NCI-H748 (cell line): ENCODE data around the gene CYP2A7.
"Not testable (repeated sequence)": the region's sequence is repeated elsewhere in the genome, so short reads cannot be mapped to it uniquely, and the experiment has no call there.

Experiments
- DNase-seq: peaks from one replicate; lab custom pipeline; 2025; ENCODE audit not compliant: unreplicated experiment; lab: John Stamatoyannopoulos, UW

Gene CYP2A7

GRCh38 chr19:40882062-40882461 lies at the start of gene CYP2A7:
Gene CYP2A7, minus strand, starts transcription at chr19:40882231. Its CDS starts 21 bp downstream, at chr19:40882210.
- DNase-seq, result not testable (repeated sequence)

GRCh38 chr19:40930799-40931198 lies 48.8 kb upstream of the CYP2A7 start:
- not testable (repeated sequence) for DNase-seq

- not testable (repeated sequence) for DNase-seq
Observed at GRCh38 chr19:40929942-40930341, 47.9 kb upstream of the CYP2A7 start.

DNA sequence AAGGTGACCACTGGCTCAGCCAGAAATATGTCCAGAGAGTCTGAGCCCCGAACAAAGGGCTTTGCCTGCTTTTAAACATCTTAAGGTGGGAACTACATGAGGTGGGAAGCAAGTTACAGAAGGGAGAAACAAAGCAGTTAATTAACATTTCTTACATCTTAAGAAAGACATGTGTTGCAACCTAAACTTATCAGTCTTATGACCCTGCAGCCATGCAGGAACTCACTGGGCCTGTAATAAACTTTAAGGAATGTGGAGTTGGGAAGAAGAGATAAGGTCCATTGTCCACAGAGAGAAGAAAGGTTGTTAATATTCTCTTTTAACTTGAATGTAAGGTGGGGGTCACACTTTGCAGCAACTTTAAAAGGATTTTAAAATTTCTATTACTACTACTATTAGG lies 46.8 kb upstream of the CYP2A7 start:
- no peak for DNase-seq

GRCh38 chr19:40927567-40927966 lies 45.5 kb upstream of the CYP2A7 start:
- DNase-seq, result no peak

DNA sequence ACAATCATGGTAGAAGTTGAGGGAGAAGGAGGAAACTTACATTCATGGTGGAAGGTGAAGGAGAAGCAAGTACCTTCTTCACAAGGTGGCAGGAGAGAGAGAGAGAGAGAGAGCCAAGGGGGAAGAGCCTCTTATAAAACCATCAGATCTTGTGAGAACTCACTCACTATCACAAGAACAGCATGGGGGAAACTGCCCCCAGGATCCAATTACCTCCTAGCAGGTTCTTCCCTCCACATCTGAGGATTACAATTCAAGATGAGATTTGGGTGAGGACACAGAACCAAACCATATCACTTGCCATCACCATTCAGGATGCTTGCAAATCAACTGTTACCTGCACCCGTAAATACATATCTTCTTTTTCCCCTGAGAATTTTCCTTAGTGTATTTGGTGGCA lies 44.2 kb upstream of the CYP2A7 start:
- DNase-seq, result not testable (repeated sequence)

DNA sequence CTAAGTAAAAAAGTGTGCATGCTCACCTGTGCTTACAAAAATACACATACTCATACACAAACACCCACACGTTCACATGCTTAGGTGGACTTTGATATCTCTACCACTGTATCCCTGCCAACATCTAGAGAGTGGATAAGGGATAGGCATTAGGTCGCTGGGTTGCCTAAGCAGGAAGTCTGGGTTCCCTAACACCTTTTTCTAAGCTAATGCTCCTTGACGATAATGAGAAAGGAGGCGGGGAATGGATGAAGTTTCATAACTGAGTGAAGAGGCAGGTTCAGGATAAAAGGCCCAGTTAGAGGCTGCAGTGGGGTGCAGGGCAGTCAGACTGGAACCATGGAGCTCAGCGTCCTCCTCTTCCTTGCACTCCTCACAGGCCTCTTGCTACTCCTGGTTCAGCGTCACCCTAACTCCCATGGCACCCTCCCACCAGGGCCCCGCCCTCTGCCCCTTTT lies 41.9 kb upstream of the CYP2A7 start:
- no peak for DNase-seq

DNA sequence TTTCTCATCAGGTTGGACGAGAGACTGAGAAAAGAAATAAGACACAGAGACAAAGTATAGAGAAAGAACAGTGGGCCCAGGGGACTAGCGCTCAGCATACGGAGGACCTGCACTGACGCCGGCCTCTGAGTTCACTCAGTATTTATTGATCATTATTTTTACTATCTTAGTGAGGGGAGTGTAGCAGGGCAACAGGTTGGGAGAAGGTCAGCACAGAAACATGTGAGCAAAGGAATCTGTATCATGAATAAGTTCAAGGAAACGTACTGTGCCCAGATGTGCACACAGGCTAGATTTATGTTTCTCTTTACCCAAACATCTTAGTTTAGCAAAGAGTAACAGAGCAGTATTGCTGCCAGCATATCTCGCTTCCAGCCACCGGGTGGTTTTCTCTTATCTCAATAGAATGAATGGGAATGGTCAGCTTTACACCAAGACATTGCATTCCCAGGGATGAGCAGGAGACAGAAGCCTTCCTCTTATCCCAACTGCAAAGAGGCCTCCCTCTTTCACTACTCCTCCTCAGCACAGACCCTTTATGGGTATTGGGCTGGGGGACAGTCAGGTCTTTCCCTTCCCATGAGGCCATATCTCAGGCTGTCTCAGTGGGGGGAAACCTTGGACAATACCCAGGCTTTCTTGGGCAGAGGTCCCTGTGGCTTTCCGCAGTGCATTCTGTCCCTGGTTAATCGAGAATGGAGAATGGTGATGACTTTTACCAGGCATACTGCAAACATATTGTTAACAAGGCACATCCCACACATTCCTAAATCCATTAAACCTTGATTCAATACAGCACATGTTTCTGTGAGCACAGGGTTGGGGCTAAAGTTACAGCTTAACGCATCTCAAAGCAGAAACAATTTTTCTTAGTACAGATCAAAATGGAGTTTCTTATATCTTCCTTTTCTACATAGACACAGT lies 40.5 kb upstream of the CYP2A7 start:
- DNase-seq, result not testable (repeated sequence)

GRCh38 chr19:40921005-40921897 lies 39.2 kb upstream of the CYP2A7 start:
- DNase-seq, result no peak

- no peak for DNase-seq
Observed at GRCh38 chr19:40920300-40921004, 38.4 kb upstream of the CYP2A7 start.

DNA sequence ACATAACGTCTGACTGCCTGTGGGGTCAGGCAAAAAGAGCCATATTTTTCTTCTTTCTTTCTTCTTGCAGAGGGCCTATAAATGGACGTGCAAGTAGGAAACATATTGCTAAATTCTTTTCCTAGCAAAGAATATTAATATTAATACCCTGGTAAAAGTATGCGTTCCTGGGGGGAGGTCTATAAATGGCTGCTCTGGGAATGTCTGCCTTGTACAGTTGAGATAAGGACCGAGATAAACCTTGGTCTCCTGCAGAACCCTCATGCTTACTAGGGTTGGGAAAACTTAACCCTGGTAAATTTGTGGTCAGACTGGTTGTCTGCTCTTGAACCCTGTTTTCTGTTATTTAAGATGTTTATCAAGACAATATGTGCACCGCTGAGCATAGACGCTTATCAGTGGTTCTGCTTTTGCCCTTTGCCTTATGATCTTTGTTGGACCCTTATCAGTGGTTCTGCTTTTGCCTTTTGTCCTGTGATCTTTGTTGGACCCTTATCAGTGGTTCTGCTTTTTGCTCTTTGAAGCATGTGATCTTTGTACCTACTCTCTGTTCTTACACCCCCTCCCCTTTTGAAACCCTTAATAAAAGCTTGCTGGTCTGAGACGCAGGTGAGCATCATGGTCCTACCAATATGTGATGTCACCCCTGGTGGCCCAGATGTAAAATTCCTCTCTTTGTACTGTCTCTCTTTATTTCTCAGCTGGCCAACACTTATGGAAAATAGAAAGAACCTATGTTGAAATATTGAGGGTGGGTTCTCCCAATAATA lies 37.7 kb upstream of the CYP2A7 start:
- DNase-seq, result not testable (repeated sequence)

DNA sequence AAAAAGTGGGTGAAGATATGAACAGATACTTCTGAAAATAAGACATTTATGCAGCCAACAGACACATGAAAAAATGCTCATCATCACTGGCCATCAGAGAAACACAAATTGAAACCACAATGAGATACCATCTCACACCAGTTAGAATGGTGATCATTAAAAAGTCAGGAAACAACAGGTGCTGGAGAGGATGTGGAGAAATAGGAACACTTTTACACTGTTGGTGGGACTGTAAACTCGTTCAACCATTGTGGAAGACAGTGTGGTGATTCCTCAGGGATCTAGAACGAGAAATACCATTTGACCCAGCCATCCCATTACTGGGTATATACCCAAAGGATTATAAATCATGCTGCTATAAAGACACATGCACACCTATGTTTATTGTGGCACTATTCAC lies 36.3 kb upstream of the CYP2A7 start:
- DNase-seq, result not testable (repeated sequence)

DNA sequence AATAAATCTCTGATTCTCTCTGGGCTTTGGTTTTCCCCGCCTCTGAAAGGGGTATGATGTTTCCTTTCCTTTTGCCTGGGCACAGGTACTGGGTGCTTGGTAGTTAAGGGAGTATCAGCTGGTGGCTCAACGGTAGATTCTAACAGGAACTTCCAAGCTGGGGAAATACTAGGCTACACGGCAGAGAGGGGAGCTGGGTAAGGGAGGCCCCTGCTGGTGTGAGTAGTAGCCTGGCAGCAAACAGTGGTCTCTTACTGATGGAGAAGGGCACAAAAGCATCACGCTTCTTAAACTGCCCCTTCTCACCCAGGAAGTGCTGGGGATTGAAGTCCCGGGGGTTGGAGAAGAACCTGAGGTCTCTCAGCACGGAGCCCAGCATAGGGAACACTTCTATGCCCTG lies 26.9 kb upstream of the CYP2A7 start:
- no peak for DNase-seq

- DNase-seq, result no peak
Observed at GRCh38 chr19:40907968-40908735, 26.1 kb upstream of the CYP2A7 start.

- DNase-seq, result no peak
Observed at GRCh38 chr19:40906512-40906911, 24.5 kb upstream of the CYP2A7 start.

DNA sequence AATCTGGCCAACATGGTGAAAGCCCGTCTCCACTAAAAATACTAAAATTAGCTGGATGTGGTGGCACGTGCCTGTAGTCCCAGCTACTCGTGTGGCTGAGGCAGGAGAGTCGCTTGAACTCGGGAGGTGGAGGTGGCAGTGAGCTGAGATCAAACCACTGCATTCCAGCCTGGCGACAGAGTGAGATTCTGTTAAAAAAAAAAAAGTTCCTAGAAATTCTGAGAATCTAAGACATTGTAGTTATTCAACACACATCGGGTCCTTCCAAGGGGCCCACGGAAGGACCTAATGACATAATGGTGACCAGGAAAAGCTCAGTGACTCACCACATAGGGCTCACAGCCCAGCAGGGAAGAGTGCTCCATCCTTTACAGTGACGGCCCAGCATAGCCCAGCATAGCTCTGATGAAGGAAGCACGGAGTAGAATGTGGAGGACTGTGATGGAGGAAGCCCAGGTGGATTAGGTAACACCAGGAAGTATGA lies 22.7 kb upstream of the CYP2A7 start:
- not testable (repeated sequence) for DNase-seq

DNA sequence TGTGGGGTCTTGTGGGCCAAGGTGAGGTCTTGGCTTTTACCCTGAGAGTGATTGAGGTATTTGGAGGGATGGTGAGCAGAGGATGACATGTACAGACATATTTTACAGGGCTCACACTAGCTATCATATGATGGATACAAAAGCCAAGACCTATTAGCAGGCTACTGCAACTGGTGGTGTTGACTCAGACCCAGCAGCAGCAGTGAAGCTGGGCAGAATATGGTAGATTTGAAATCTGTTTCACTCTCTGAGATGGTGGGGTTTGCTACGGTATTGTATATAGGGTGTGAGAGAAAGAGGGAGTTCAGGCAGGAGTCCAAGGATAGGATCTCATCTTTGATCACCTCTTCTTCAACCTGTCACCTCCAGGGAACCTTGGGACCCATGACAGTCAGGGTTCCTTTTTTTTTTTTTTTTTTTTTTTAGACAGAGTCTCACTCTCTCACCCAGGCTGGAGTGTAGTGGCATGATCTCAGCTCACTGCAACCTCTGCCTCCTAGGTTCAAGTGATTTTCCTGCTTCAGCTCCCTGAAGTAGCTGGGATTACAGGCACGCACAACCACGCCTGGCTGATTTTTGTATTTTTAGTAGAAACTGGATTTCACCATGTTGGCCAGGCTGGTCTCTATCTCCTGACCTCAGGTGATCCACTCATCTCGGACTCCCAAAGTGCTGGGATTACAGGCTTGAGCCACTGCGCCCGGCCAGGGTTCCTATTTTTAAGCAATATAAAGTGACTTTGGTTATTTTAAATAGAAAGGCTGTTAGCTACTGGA lies 20.1 kb upstream of the CYP2A7 start:
- not testable (repeated sequence) for DNase-seq

DNA sequence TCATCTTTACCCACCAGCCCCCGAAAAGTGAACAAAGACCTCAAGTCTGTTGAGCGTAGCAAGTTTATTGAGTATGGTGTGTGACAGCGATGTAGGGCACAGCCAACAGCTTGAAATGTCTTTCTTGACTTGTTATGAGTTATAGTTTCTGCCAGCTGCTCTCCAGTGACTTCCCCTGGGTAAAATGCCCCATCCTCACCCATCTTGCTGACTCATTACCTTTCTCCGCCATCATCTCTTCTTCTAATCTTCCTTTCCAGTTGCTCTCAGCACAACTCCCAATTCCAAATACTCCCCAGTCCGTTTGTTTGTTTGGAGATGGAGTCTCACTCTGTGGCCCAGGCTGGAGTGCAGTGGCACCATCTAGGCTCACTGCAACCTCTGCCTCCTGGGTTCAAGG lies 18.5 kb upstream of the CYP2A7 start:
- DNase-seq, result not testable (repeated sequence)
